KOPT-K1 (cell line): ENCODE results near the gene SEMA3F.
"Not testable (repeated sequence)": the region's sequence is repeated elsewhere in the genome, so short reads cannot be mapped to it uniquely, and the experiment has no call there.

ENCODE experiments used
- H3K27ac ChIP-seq: fragments of 200-600 bp; sonication (generic); 2 replicates; pipeline ENCODE4 v1.5.1; 2016; ENCODE audit warnings: antibody characterized with exemption, mild to moderate bottlenecking, low read depth, low read length; ENCODE audit not compliant: poor library complexity, severe bottlenecking
- H3K36me3 ChIP-seq: fragments of 200-600 bp; sonication (generic); 2 replicates; pipeline ENCODE4 v1.5.1; 2017; ENCODE audit warnings: antibody characterized with exemption, mild to moderate bottlenecking, low read length, moderate library complexity; ENCODE audit not compliant: insufficient read depth
- H3K9me3 ChIP-seq: fragments of 200-600 bp; sonication (generic); 2 replicates; pipeline ENCODE4 v1.5.1; 2017; ENCODE audit warnings: antibody characterized with exemption, low read length, mild to moderate bottlenecking; ENCODE audit not compliant: insufficient read depth, poor library complexity, severe bottlenecking

The SEMA3F gene

GRCh38 chr3:50196253-50196801 is 41.2 kb downstream of the SEMA3F start:
- no peaks in the 10 kb centered on the region for H3K9me3 ChIP-seq
- H3K36me3 ChIP-seq, result no peaks in the 10 kb centered on the region
- no peak overlapping the region for H3K27ac ChIP-seq

GRCh38 chr3:50201573-50202315 is 46.6 kb downstream of the SEMA3F start:
- H3K27ac ChIP-seq, result no peak overlapping the region
- no peaks in the 10 kb centered on the region for H3K9me3 ChIP-seq

GRCh38 chr3:50202353-50203112 is 47.4 kb downstream of the SEMA3F start:
- Histone ChIP-seq H3K9me3 (no peaks in the 10 kb centered on the region), H3K27ac (no peak overlapping the region), H3K36me3 (no peaks in the 10 kb centered on the region)

More at GRCh38 chr3:50201573-50202315, 46.6 kb downstream of the SEMA3F start:
- H3K36me3 ChIP-seq, result no peaks in the 10 kb centered on the region

GRCh38 chr3:50203113-50203808 is 48.1 kb downstream of the SEMA3F start:
- Histone ChIP-seq H3K36me3 (no peaks in the 10 kb centered on the region), H3K9me3 (no peaks in the 10 kb centered on the region), H3K27ac (no peak overlapping the region)

GRCh38 chr3:50203809-50204803 is 49.0 kb downstream of the SEMA3F start:
- Histone ChIP-seq H3K36me3 (no peaks in the 10 kb centered on the region), H3K27ac (no peak overlapping the region), H3K9me3 (no peaks in the 10 kb centered on the region)

- Histone ChIP-seq H3K27ac (no peak within 1 kb of the TSS), H3K9me3 (no peaks in the 10 kb centered on the region), H3K36me3 (no peaks in the 10 kb centered on the region)
Observed at GRCh38 chr3:50204804-50205412, 49.8 kb downstream of the SEMA3F start, which contains the start of gene SLC38A3. SLC38A3 (plus strand) TSS chr3:50205271; CDS start chr3:50214200, 8,929 bp downstream.

GRCh38 chr3:50205413-50206276 is 50.5 kb downstream of the SEMA3F start:
- Histone ChIP-seq H3K9me3 (no peaks in the 10 kb centered on the region), H3K27ac (no peak overlapping the region), H3K36me3 (no peaks in the 10 kb centered on the region)

- no peaks in the 10 kb centered on the region for H3K36me3 ChIP-seq
- H3K27ac ChIP-seq, result no peak overlapping the region
- no peaks in the 10 kb centered on the region for H3K9me3 ChIP-seq
Observed at GRCh38 chr3:50207359-50208042, 52.4 kb downstream of the SEMA3F start.

- Histone ChIP-seq H3K27ac (no peak overlapping the region), H3K9me3 (no peaks in the 10 kb centered on the region), H3K36me3 (no peaks in the 10 kb centered on the region)
Observed at GRCh38 chr3:50208677-50209344, 53.7 kb downstream of the SEMA3F start.

- Histone ChIP-seq H3K36me3 (no peaks in the 10 kb centered on the region), H3K27ac (no peak overlapping the region), H3K9me3 (no peaks in the 10 kb centered on the region)
Observed at GRCh38 chr3:50210176-50210509, 55.0 kb downstream of the SEMA3F start.

GRCh38 chr3:50210510-50211367 is 55.6 kb downstream of the SEMA3F start:
- Histone ChIP-seq H3K9me3 (no peaks in the 10 kb centered on the region), H3K36me3 (no peaks in the 10 kb centered on the region), H3K27ac (no peak overlapping the region)

- not testable (repeated sequence) for H3K27ac ChIP-seq, H3K36me3 ChIP-seq, H3K9me3 ChIP-seq
Observed at GRCh38 chr3:50211368-50211717, 56.2 kb downstream of the SEMA3F start.
